ENCODE measurements around the gene SLC35G1.

The SLC35G1 gene

DNA sequence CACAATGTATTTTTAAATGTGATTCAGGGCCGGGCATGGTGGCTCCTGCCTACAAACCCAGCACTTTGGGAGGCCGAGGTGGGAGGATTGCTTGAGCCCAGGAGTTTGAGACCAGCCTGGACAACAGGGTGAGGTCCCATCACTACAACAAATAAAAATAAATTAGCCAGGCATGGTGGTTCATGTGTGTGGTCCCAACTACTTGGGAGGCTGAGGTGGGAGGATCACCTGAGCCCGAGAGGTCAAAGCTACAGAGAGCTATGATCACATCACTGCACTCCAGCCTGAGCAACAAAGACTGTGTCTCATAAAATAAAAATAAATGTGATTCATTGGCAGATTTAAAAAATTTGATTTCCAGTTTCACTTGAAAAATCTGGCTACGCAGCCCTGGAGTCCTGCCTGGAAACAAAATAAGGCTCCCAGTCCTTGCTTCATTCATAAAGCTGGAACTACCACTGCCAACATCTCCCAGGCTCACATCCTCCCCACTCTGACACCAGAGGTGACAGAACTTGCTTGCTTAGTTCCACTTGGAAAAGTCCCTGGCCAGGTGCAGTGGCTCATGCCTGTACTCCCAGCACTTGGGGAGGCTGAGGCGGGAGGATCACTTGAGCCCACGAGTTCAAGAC is 27.9 kb upstream of the SLC35G1 start:
- H3K4me3 ChIP-seq (ENCODE audit: low read depth, low read length), result no peak overlapping the region
- ChIA-PET CTCF (no interaction called here), POLR2A (no interaction called here)
- TF ChIP-seq CTCF (IDR thresholded peaks at IDR 0.05; ENCODE audit: insufficient read depth, low read length, missing control alignments), result no peak
- no peak for DNase-seq (ENCODE audit: low read depth, low spot score)

DNA sequence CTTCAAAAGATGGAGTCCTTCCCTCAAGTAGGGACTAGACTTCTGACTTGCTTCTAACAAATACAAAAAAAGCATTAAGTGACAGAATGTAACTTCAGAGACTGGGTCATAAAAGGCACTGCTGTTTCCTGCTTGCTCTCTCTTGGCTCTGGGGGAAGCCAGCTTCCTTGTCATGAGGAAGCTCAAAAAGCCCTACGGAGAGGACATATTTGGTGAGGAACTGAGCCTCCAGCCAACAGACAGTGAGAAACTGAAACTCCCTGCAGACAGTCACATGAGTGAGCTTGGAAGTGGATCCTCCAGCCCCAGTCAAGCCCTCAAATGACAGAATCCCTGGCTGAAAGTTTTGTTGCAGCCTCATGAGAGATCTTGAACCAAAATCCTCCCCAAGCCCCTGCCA is 26.3 kb upstream of the SLC35G1 start:
- CTCF ChIA-PET, result interaction anchor here (1.3 kb wide), 1 partner anchor 46 kb away, joined by 4 read pairs; no protein-coding TSS in a partner anchor
- TF ChIP-seq CTCF (IDR thresholded peaks at IDR 0.05; ENCODE audit: insufficient read depth, low read length, missing control alignments), result no peak

DNA sequence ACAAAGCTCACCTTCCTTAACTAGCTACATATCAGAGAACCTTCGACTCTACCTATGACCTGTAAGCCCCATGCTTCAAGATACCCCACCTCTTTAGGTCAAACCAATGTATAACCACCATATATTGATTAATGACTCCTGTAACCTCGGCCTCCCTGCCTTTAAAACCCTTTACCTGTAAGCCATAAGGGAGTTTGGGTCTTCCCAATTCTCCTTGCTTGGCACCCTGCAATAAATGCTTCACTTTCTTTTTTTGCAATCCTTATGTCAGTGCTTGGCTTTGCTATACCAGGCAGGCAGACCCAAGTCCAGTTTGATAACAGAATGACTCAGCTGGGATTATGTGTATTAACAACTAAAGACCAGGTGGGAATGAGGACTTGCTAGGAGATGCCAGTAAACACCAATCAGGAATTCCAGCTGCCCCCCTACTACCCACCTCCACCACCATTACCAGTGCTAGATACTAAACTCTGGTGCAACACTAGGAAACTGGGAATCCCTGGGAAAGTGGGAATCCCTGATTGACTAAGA is 22.0 kb upstream of the SLC35G1 start:
- no peak for DNase-seq (ENCODE audit: low read depth, low spot score)
- H3K4me3 ChIP-seq (ENCODE audit: low read depth, low read length), result no peak overlapping the region
- TF ChIP-seq CTCF (IDR thresholded peaks at IDR 0.05; ENCODE audit: insufficient read depth, low read length, missing control alignments), result no peak
- CTCF ChIA-PET, result no interaction called here
- POLR2A ChIA-PET, result no interaction called here

More for the DNA sequence above, 26.3 kb upstream of the SLC35G1 start:
- no peak overlapping the region for H3K4me3 ChIP-seq (ENCODE audit: low read depth, low read length)
- no peak for DNase-seq (ENCODE audit: low read depth, low spot score)
- POLR2A ChIA-PET, result no interaction called here

GRCh38 chr10:93872375-93873158 is 21.2 kb upstream of the SLC35G1 start:
- TF ChIP-seq CTCF (IDR thresholded peaks at IDR 0.05; ENCODE audit: insufficient read depth, low read length, missing control alignments), result no peak
- ChIA-PET CTCF (interaction anchor here (2.0 kb wide), 1 partner anchor 14 kb away, joined by 9 read pairs; no protein-coding TSS in a partner anchor), POLR2A (no interaction called here)
- no peak for DNase-seq (ENCODE audit: low read depth, low spot score)
- no peak overlapping the region for H3K4me3 ChIP-seq (ENCODE audit: low read depth, low read length)

- no peak for TF ChIP-seq CTCF (IDR thresholded peaks at IDR 0.05; ENCODE audit: insufficient read depth, low read length, missing control alignments)
- H3K4me3 ChIP-seq (ENCODE audit: low read depth, low read length), result no peak overlapping the region
- DNase-seq (ENCODE audit: low read depth, low spot score), result peak; percentile 29
- POLR2A ChIA-PET, result no interaction called here
- CTCF ChIA-PET, result interaction anchor here (2.0 kb wide), 1 partner anchor 15 kb away, joined by 9 read pairs; no protein-coding TSS in a partner anchor
Observed at GRCh38 chr10:93873420-93874115, 20.2 kb upstream of the SLC35G1 start.

Data from AG04449 (cell line).